HCT116 (cell line): ENCODE measurements around the gene SLC39A10. TPM values are rescaled to one million over a fixed set of nuclear protein-coding genes. Genes with fewer than 3 reads are reported as not detected.

ENCODE experiments used
- ATAC-seq: fragments of 200-7000 bp; cut with Tn5 transposase; 2 replicates; pipeline ENCODE4 v1.9.1; 2020; ENCODE audit warnings: mild to moderate bottlenecking, moderate library complexity
- BruUV-seq: library from RNA; stranded (reverse); fragments of 400-500 nt; replicated peaks from 2 replicates; lab custom pipeline; 2021; lab: Mats Ljungman, UMichigan
- CTCF ChIA-PET: fragments of 300-600 bp; sonication (Branson Sonifier 250); formaldehyde crosslinking; loops from one replicate; lab custom pipeline; 2021; ENCODE audit warnings: antibody characterized with exemption; lab: Charles Lee
- POLR2A ChIA-PET: fragments of 300-600, 350-600 bp; sonication (Branson Sonifier 250); formaldehyde crosslinking; loops from one replicate; lab custom pipeline; 2021; ENCODE audit warnings: antibody characterized with exemption; lab: Charles Lee
- RAD21 ChIA-PET, 2 experiments: fragments of 300-600 bp; sonication (Branson Sonifier 250); formaldehyde crosslinking; loops; one replicate each; lab custom pipeline; 2023; ENCODE audit warnings: low total read pairs in 2 of 2; ENCODE audit not compliant: uncharacterized antibody in 2 of 2, unreplicated experiment in 2 of 2, low non-redundant PET in 1 of 2; lab: Charles Lee
- DNase-seq: peaks from one replicate; pipeline ENCODE4 v3.0.0-alpha.2; 2010; ENCODE audit warnings: low read depth, low spot score
- H2AFZ ChIP-seq: fragments of 200-600 bp; shearing (Covaris generic), sonication (generic); 2 replicates; pipeline ENCODE4 v1.6.1; 2017; ENCODE audit warnings: low read depth, mixed run types, mixed read lengths, antibody characterized with exemption, low read length; ENCODE audit not compliant: poor library complexity, severe bottlenecking
- H3K27ac ChIP-seq: 2 replicates; pipeline ENCODE4 v1.5.1; 2012; ENCODE audit warnings: low read depth, low read length
- H3K27me3 ChIP-seq: fragments of 200-600 bp; sonication (generic); 2 replicates; pipeline ENCODE4 v1.6.1; 2016; ENCODE audit warnings: mixed run types, low read length, mixed read lengths; ENCODE audit not compliant: insufficient read depth
- H3K36me3 ChIP-seq, 2 experiments: fragments of 200-500 bp in 1 of 2; fragments of 200-600 bp in 1 of 2; sonication (Bioruptor generic) in 1 of 2; sonication (generic) in 1 of 2; 2 replicates each; pipeline versions ENCODE4 v1.5.1 to v1.6.1; 2014 to 2016; ENCODE audit warnings: low read length in 2 of 2, inconsistent platforms in 1 of 2, mixed read lengths in 1 of 2, mixed run types in 1 of 2; ENCODE audit not compliant: insufficient read depth in 2 of 2, control insufficient read depth in 1 of 2
- H3K4me1 ChIP-seq, 2 experiments: fragments of 200-600 bp in 1 of 2; sonication (generic) in 1 of 2; 2 replicates each; pipeline versions ENCODE4 v1.5.1 to v1.6.1; 2012 to 2017; ENCODE audit warnings: low read length in 2 of 2, inconsistent platforms in 1 of 2, mild to moderate bottlenecking in 1 of 2, mixed read lengths in 1 of 2, mixed run types in 1 of 2, moderate library complexity in 1 of 2; ENCODE audit not compliant: insufficient read depth in 2 of 2, control insufficient read depth in 1 of 2
- H3K4me2 ChIP-seq: fragments of 200-600 bp; sonication (generic); 2 replicates; pipeline ENCODE4 v1.6.1; 2017; ENCODE audit warnings: mixed run types, low read length, mixed read lengths
- H3K4me3 ChIP-seq, 2 experiments: fragments of 200-600 bp in 1 of 2; sonication (generic) in 1 of 2; replicated peaks in 1 of 2; 2 replicates each; pipeline ENCODE4 v1.5.1; 2011 to 2016; ENCODE audit warnings: low read length in 2 of 2, control low read depth in 1 of 2, low read depth in 1 of 2, mild to moderate bottlenecking in 1 of 2, mixed read lengths in 1 of 2, mixed run types in 1 of 2
- H3K79me2 ChIP-seq: fragments of 200-600 bp; sonication (generic); 2 replicates; pipeline ENCODE4 v1.6.1; 2017; ENCODE audit warnings: mild to moderate bottlenecking, mixed run types, low read length, moderate library complexity, mixed read lengths; ENCODE audit not compliant: insufficient read depth
- H3K9ac ChIP-seq: fragments of 200-600 bp; sonication (generic); 2 replicates; pipeline ENCODE4 v1.6.1; 2016; ENCODE audit warnings: low read length, mixed read lengths
- H3K9me2 ChIP-seq: fragments of 200-600 bp; sonication (generic), shearing (Covaris generic); 2 replicates; pipeline ENCODE4 v1.6.1; 2017; ENCODE audit warnings: mixed run types, mild to moderate bottlenecking, moderate library complexity; ENCODE audit not compliant: insufficient read depth
- H3K9me3 ChIP-seq, 2 experiments: fragments of 200-500 bp in 1 of 2; fragments of 200-600 bp in 1 of 2; sonication (Bioruptor generic) in 1 of 2; sonication (generic) in 1 of 2; 2 replicates each; pipeline ENCODE4 v1.6.1; 2014 to 2017; ENCODE audit warnings: low read length in 2 of 2, mixed read lengths in 2 of 2, inconsistent platforms in 1 of 2, low read depth in 1 of 2, mild to moderate bottlenecking in 1 of 2, mixed run types in 1 of 2, moderate library complexity in 1 of 2; ENCODE audit not compliant: control insufficient read depth in 1 of 2, insufficient read depth in 1 of 2
- H4K20me1 ChIP-seq: fragments of 200-600 bp; sonication (generic), shearing (Covaris generic); 2 replicates; pipeline ENCODE4 v1.6.1; 2017; ENCODE audit warnings: mixed run types, mild to moderate bottlenecking, moderate library complexity; ENCODE audit not compliant: insufficient read depth
- CBX3 ChIP-seq: IDR thresholded peaks from 2 replicates; pipeline ENCODE4 v1.6.1; 2012; ENCODE audit warnings: low read depth
- CEBPB ChIP-seq: IDR thresholded peaks from 2 replicates; pipeline ENCODE4 v1.6.1; 2012; ENCODE audit warnings: low read depth
- EGR1 ChIP-seq: IDR thresholded peaks from 2 replicates; pipeline ENCODE4 v1.6.1; 2012; ENCODE audit warnings: low read depth
- ELF1 ChIP-seq: IDR thresholded peaks from 2 replicates; pipeline ENCODE4 v1.6.1; 2012; ENCODE audit warnings: low read depth, borderline replicate concordance
- EZH2 ChIP-seq: fragments of 200-600 bp; sonication (generic); IDR thresholded peaks from 2 replicates; pipeline ENCODE4 v1.6.1; 2017; ENCODE audit warnings: antibody characterized with exemption, mixed run types
- EZH2phosphoT487 ChIP-seq: fragments of 200-600 bp; IDR thresholded peaks from 2 replicates; pipeline ENCODE4 v1.6.1; 2018; ENCODE audit warnings: antibody characterized with exemption, borderline replicate concordance
- FOSL1 ChIP-seq: IDR thresholded peaks from 2 replicates; pipeline ENCODE4 v1.6.1; 2012; ENCODE audit warnings: low read depth
- POLR2AphosphoS5 ChIP-seq: IDR thresholded peaks from 2 replicates; pipeline ENCODE4 v1.6.1; 2011; ENCODE audit warnings: mild to moderate bottlenecking, low read depth, low read length, moderate library complexity
- RAD21 ChIP-seq: IDR thresholded peaks from 2 replicates; pipeline ENCODE4 v1.6.1; 2012; ENCODE audit warnings: low read depth, mild to moderate bottlenecking
- SIN3A ChIP-seq: IDR thresholded peaks from 2 replicates; pipeline ENCODE4 v1.6.1; 2012; ENCODE audit warnings: low read depth
- SP1 ChIP-seq: IDR thresholded peaks from 2 replicates; pipeline ENCODE4 v1.6.1; 2012; ENCODE audit warnings: low read depth
- SRF ChIP-seq: IDR thresholded peaks from 2 replicates; pipeline ENCODE4 v1.6.1; 2012; ENCODE audit warnings: low read depth
- YY1 ChIP-seq: IDR thresholded peaks from 2 replicates; pipeline ENCODE4 v1.6.1; 2011; ENCODE audit warnings: low read length, low read depth, moderate library complexity, mild to moderate bottlenecking; ENCODE audit not compliant: insufficient replicate concordance; ENCODE audit errors: extremely low read depth
- ZFX ChIP-seq: fragments of 450-650 bp; IDR thresholded peaks from 2 replicates; pipeline ENCODE4 v1.6.1; 2017
- ZNF274 ChIP-seq: fragments of 200-500 bp; sonication (Bioruptor generic); IDR thresholded peaks from 2 replicates; pipeline ENCODE4 v1.6.1; 2014; ENCODE audit warnings: mild to moderate bottlenecking, low read depth, low read length, inconsistent platforms
- intact Hi-C: fragments of 100-400 bp; cut with micrococcal nuclease; formaldehyde crosslinking; loops from 2 replicates; pipeline ENCODE4 v1.10.0; 2022
- total RNA-seq: library from RNA; stranded (reverse); gene quantifications from one replicate; pipeline ENCODE4 v1.2.1, GENCODE V29; 2021; ENCODE audit not compliant: unreplicated experiment
- TF ChIP-seq, protein P1 (sequence below): IDR thresholded peaks from 2 replicates; pipeline ENCODE4 v1.6.1; 2012
- TF ChIP-seq, protein P2 (sequence below): IDR thresholded peaks from 2 replicates; pipeline ENCODE4 v1.6.1; 2011; ENCODE audit warnings: mild to moderate bottlenecking, low read length, moderate library complexity; ENCODE audit not compliant: insufficient replicate concordance; ENCODE audit errors: extremely low read depth
- TF ChIP-seq, protein P3 (sequence below), 3 experiments: fragments of 200-600 bp in 1 of 3; sonication (generic) in 1 of 3; IDR thresholded peaks in 2 of 3; conservative IDR thresholded peaks in 1 of 3; 2 replicates each; pipeline ENCODE4 v1.5.1; 2012 to 2017; ENCODE audit warnings: low read depth in 2 of 3, low read length in 2 of 3, antibody characterized with exemption in 1 of 3, borderline replicate concordance in 1 of 3, control low read depth in 1 of 3, mild to moderate bottlenecking in 1 of 3, mixed read lengths in 1 of 3, mixed run types in 1 of 3, moderate library complexity in 1 of 3; ENCODE audit not compliant: insufficient read depth in 1 of 3
- TF ChIP-seq, protein P4 (sequence below): IDR thresholded peaks from 2 replicates; pipeline ENCODE4 v1.6.1; 2012

SLC39A10 gene
- total RNA-seq, 1 experiment from 2014 or later, result 59.0 TPM

DNA sequence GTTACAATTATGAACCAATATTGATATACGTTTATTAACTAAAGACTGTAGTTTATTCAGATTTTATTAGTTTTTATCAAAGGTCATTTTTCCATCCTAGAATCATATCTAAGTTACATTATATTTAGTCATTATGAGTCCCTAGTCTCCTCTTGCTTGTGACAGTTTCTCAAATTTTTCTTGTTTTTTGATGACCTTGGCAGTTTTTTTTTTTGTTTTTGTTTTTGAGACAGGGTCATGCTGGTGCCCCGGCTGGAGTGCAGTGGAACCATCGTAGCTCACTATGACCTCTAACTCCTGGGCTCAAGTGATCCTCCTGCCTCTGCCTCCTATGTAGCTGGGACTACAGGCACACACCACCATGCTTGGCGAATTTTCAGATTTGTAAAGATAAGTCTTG is 18.3 kb upstream of the SLC39A10 start:
- Histone ChIP-seq H4K20me1 (no peaks in the 10 kb centered on the region), H3K9ac (no peak overlapping the region), H3K36me3 (no peaks in the 10 kb centered on the region), H3K9me2 (no peaks in the 10 kb centered on the region), H3K4me3 (no peak overlapping the region), H3K79me2 (no peaks in the 10 kb centered on the region), H3K9me3 (no peaks in the 10 kb centered on the region), H3K27ac (no peak overlapping the region), H3K4me1 (peaks cover 0 to 5% of the 10 kb centered on the region in 2 experiments; a peak in 2 of 4 replicates), H2AFZ (no peak overlapping the region), H3K27me3 (no peaks in the 10 kb centered on the region), H3K4me2 (no peak overlapping the region)
- TF ChIP-seq EZH2 (no peak), EGR1 (no peak), CEBPB (no peak), ELF1 (no peak), ZFX (no peak), SIN3A (no peak), EZH2phosphoT487 (no peak), SP1 (no peak), FOSL1 (no peak), YY1 (no peak), RAD21 (no peak), POLR2AphosphoS5 (no peak), ZNF274 (no peak), SRF (no peak), CBX3 (no peak)
- TF ChIP-seq, protein P1, sequence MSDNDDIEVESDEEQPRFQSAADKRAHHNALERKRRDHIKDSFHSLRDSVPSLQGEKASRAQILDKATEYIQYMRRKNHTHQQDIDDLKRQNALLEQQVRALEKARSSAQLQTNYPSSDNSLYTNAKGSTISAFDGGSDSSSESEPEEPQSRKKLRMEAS, result no peak
- TF ChIP-seq, protein P2, sequence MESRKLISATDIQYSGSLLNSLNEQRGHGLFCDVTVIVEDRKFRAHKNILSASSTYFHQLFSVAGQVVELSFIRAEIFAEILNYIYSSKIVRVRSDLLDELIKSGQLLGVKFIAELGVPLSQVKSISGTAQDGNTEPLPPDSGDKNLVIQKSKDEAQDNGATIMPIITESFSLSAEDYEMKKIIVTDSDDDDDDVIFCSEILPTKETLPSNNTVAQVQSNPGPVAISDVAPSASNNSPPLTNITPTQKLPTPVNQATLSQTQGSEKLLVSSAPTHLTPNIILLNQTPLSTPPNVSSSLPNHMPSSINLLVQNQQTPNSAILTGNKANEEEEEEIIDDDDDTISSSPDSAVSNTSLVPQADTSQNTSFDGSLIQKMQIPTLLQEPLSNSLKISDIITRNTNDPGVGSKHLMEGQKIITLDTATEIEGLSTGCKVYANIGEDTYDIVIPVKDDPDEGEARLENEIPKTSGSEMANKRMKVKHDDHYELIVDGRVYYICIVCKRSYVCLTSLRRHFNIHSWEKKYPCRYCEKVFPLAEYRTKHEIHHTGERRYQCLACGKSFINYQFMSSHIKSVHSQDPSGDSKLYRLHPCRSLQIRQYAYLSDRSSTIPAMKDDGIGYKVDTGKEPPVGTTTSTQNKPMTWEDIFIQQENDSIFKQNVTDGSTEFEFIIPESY, result no peak
- TF ChIP-seq, protein P3, sequence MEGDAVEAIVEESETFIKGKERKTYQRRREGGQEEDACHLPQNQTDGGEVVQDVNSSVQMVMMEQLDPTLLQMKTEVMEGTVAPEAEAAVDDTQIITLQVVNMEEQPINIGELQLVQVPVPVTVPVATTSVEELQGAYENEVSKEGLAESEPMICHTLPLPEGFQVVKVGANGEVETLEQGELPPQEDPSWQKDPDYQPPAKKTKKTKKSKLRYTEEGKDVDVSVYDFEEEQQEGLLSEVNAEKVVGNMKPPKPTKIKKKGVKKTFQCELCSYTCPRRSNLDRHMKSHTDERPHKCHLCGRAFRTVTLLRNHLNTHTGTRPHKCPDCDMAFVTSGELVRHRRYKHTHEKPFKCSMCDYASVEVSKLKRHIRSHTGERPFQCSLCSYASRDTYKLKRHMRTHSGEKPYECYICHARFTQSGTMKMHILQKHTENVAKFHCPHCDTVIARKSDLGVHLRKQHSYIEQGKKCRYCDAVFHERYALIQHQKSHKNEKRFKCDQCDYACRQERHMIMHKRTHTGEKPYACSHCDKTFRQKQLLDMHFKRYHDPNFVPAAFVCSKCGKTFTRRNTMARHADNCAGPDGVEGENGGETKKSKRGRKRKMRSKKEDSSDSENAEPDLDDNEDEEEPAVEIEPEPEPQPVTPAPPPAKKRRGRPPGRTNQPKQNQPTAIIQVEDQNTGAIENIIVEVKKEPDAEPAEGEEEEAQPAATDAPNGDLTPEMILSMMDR (IDR thresholded peaks at IDR 0.05 in 2 of 3, conservative IDR thresholded peaks at IDR 0.05 in 1 of 3; ENCODE audit: borderline replicate concordance in 1 of 3, insufficient read depth in 1 of 3, low read depth in 2 of 3, low read length in 2 of 3), result no peak
- TF ChIP-seq, protein P4, sequence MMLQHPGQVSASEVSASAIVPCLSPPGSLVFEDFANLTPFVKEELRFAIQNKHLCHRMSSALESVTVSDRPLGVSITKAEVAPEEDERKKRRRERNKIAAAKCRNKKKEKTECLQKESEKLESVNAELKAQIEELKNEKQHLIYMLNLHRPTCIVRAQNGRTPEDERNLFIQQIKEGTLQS, result no peak
- BruUV-seq, result no TSS peak
- RAD21 ChIA-PET, result no interaction called here
- intact Hi-C loops, result no loop called here
- DNase-seq (no peak), ATAC-seq (no peak)
- POLR2A ChIA-PET, result no interaction called here
- CTCF ChIA-PET, result no interaction called here
